ENCODE measurements around the gene AGPAT1.
"Not testable (repeated sequence)": the region's sequence is repeated elsewhere in the genome, so short reads cannot be mapped to it uniquely, and the experiment has no call there.

Gene AGPAT1

GRCh38 chr6:32186151-32186840, 10.4 kb upstream of the AGPAT1 start:
- not testable (repeated sequence) for DNase-seq (ENCODE audit: low read depth)

GRCh38 chr6:32185681-32186131, 9.8 kb upstream of the AGPAT1 start:
- peak; percentile 52 for DNase-seq (ENCODE audit: low read depth)

GRCh38 chr6:32184084-32184640, 8.3 kb upstream of the AGPAT1 start, which contains the start of gene AGER:
Gene AGER, minus strand, starts transcription at chr6:32184253. Its CDS starts 31 bp downstream, at chr6:32184222.
- no peak for DNase-seq (ENCODE audit: low read depth)

- DNase-seq (ENCODE audit: low read depth) = no peak
Observed at GRCh38 chr6:32183483-32184083, 7.7 kb upstream of the AGPAT1 start.

GRCh38 chr6:32183030-32183429, 7.1 kb upstream of the AGPAT1 start:
- no peak for DNase-seq (ENCODE audit: low read depth)

- no peak for DNase-seq (ENCODE audit: low read depth)
Observed at GRCh38 chr6:32182555-32182981, 6.7 kb upstream of the AGPAT1 start.

- DNase-seq (ENCODE audit: low read depth) = no peak
Observed at GRCh38 chr6:32181915-32182529, 6.1 kb upstream of the AGPAT1 start.

- DNase-seq (ENCODE audit: low read depth) = no peak
Observed at GRCh38 chr6:32181148-32181702, 5.3 kb upstream of the AGPAT1 start.

- DNase-seq (ENCODE audit: low read depth) = no peak
Observed at GRCh38 chr6:32179766-32180405, 4.0 kb upstream of the AGPAT1 start.

- DNase-seq (ENCODE audit: low read depth) = no peak
Observed at GRCh38 chr6:32178547-32179440, 2.9 kb upstream of the AGPAT1 start.

GRCh38 chr6:32177788-32178546, 2.1 kb upstream of the AGPAT1 start, which contains the start of gene RNF5:
Gene RNF5, plus strand, starts transcription at chr6:32178405. Its CDS starts 107 bp downstream, at chr6:32178512.
- DNase-seq (ENCODE audit: low read depth) = peak; percentile 82

GRCh38 chr6:32177183-32177787, 1.4 kb upstream of the AGPAT1 start:
- peak; percentile 33 for DNase-seq (ENCODE audit: low read depth)

GRCh38 chr6:32176476-32177182, 745 bp upstream of the AGPAT1 start:
- no peak for DNase-seq (ENCODE audit: low read depth)

- DNase-seq (ENCODE audit: low read depth) = no peak
Observed at GRCh38 chr6:32175322-32175710, 568 bp downstream of the AGPAT1 start.

- DNase-seq (ENCODE audit: low read depth) = no peak
Observed at GRCh38 chr6:32174416-32174815, 1.5 kb downstream of the AGPAT1 start.

GRCh38 chr6:32173051-32173727, 2.7 kb downstream of the AGPAT1 start:
- DNase-seq (ENCODE audit: low read depth) = no peak

GRCh38 chr6:32171234-32171633, 4.7 kb downstream of the AGPAT1 start:
- no peak for DNase-seq (ENCODE audit: low read depth)

GRCh38 chr6:32170294-32170693, 5.6 kb downstream of the AGPAT1 start:
- DNase-seq (ENCODE audit: low read depth) = no peak

Measured in activated T-cell treated with anti-CD3 and anti-CD28 coated beads for 48 hours (primary cell).